ENCODE results near the gene ARG2. TPM values are rescaled to one million over a fixed set of nuclear protein-coding genes. Genes with fewer than 3 reads are reported as not detected.

Gene ARG2
- total and polyA plus RNA-seq, 10 of the 15 experiments (the other 5 are each of a cell fraction or from before 2014, with no cell fraction given): 0.48 to 7.8 (median 1.1) TPM

DNA sequence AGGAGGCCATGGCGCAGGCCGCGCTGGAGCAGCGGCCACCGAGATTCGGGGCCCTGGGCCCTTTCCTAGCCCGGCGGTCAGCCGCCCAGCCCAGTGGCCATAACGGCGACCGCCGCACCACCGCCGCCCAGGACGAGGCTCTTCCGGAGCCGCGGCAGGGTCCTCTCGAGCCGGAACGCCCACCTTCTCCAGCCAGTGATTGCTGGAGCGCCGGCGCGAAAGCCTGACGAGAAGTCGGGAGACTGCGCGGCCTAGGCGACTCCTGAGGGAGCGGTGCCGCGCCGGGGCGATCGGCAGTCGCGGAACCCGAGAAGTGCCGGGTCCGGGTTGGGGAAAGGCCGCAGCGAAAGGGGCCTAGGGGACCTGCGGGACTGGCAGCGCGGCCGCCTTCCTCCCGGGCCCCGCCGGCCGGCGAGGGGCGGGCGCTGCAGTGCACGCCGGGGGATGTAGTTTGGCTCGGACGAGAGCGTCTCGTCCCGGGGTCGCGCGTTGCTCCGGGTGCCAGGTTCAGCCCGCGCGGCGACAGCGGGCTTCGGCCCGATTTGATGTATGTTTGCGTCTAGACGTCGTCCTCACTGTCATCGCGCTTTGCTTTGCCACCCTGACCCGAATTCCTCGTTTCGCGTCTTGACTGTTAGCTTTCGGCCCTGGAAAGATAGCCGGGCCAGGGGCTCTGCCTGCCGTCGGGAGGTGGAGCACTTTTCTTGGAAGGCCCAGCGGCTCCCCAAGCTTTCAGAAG is 54.9 kb downstream of the ARG2 start, which contains the start of gene VTI1B (continued):
- TF ChIP-seq, protein P1, sequence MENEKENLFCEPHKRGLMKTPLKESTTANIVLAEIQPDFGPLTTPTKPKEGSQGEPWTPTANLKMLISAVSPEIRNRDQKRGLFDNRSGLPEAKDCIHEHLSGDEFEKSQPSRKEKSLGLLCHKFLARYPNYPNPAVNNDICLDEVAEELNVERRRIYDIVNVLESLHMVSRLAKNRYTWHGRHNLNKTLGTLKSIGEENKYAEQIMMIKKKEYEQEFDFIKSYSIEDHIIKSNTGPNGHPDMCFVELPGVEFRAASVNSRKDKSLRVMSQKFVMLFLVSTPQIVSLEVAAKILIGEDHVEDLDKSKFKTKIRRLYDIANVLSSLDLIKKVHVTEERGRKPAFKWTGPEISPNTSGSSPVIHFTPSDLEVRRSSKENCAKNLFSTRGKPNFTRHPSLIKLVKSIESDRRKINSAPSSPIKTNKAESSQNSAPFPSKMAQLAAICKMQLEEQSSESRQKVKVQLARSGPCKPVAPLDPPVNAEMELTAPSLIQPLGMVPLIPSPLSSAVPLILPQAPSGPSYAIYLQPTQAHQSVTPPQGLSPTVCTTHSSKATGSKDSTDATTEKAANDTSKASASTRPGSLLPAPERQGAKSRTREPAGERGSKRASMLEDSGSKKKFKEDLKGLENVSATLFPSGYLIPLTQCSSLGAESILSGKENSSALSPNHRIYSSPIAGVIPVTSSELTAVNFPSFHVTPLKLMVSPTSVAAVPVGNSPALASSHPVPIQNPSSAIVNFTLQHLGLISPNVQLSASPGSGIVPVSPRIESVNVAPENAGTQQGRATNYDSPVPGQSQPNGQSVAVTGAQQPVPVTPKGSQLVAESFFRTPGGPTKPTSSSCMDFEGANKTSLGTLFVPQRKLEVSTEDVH (IDR thresholded peaks at IDR 0.05; ENCODE audit: low read depth, partially characterized antibody): no peak
- TF ChIP-seq POLR2AphosphoS2 (IDR thresholded peaks at IDR 0.05; ENCODE audit: low read depth, low read length): peak; percentile 60; the same call in 1 of the 2 replicates
- peak; percentile 82 for TF ChIP-seq SIX5 (IDR thresholded peaks at IDR 0.05; ENCODE audit: low read depth, low read length, severe bottlenecking)
- peak; percentile 74 for TF ChIP-seq RELA (IDR thresholded peaks at IDR 0.05; ENCODE audit: borderline replicate concordance, partially characterized antibody)
- TF ChIP-seq ZNF207 (IDR thresholded peaks at IDR 0.05; ENCODE audit: borderline replicate concordance): peak; percentile 98
- peak; percentile 62 for TF ChIP-seq NR2F1 (conservative IDR thresholded peaks at IDR 0.05)
- TF ChIP-seq PAX8 (IDR thresholded peaks at IDR 0.05): no peak
- TF ChIP-seq EGR1 (IDR thresholded peaks at IDR 0.05; ENCODE audit: borderline replicate concordance in 1 of 2, low read depth in 2 of 2, low read length in 2 of 2): peak in 1 of 2 experiments; percentile 42; a peak in 1 of 3 replicates
- no peak for TF ChIP-seq CBX3 (IDR thresholded peaks at IDR 0.05; ENCODE audit: borderline replicate concordance, low read depth)
- TF ChIP-seq, protein P2, sequence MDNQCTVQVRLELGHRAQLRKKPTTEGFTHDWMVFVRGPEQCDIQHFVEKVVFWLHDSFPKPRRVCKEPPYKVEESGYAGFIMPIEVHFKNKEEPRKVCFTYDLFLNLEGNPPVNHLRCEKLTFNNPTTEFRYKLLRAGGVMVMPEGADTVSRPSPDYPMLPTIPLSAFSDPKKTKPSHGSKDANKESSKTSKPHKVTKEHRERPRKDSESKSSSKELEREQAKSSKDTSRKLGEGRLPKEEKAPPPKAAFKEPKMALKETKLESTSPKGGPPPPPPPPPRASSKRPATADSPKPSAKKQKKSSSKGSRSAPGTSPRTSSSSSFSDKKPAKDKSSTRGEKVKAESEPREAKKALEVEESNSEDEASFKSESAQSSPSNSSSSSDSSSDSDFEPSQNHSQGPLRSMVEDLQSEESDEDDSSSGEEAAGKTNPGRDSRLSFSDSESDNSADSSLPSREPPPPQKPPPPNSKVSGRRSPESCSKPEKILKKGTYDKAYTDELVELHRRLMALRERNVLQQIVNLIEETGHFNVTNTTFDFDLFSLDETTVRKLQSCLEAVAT (IDR thresholded peaks at IDR 0.05): 0 out of 2 replicates have a peak, but pooled peaks have one; percentile 29
- TF ChIP-seq POLR2AphosphoS5 (IDR thresholded peaks at IDR 0.05; ENCODE audit: low read length): peak; percentile 86
- TF ChIP-seq ASH2L (IDR thresholded peaks at IDR 0.05; ENCODE audit: borderline replicate concordance, low read depth): 0 out of 2 replicates have a peak, but pooled peaks have one; percentile 56
- TF ChIP-seq MYB (IDR thresholded peaks at IDR 0.05; ENCODE audit: borderline replicate concordance, low read depth, low read length): peak; percentile 99
- peak; percentile 95 for TF ChIP-seq HCFC1 (IDR thresholded peaks at IDR 0.05; ENCODE audit: low read length)
- TF ChIP-seq, protein P3, sequence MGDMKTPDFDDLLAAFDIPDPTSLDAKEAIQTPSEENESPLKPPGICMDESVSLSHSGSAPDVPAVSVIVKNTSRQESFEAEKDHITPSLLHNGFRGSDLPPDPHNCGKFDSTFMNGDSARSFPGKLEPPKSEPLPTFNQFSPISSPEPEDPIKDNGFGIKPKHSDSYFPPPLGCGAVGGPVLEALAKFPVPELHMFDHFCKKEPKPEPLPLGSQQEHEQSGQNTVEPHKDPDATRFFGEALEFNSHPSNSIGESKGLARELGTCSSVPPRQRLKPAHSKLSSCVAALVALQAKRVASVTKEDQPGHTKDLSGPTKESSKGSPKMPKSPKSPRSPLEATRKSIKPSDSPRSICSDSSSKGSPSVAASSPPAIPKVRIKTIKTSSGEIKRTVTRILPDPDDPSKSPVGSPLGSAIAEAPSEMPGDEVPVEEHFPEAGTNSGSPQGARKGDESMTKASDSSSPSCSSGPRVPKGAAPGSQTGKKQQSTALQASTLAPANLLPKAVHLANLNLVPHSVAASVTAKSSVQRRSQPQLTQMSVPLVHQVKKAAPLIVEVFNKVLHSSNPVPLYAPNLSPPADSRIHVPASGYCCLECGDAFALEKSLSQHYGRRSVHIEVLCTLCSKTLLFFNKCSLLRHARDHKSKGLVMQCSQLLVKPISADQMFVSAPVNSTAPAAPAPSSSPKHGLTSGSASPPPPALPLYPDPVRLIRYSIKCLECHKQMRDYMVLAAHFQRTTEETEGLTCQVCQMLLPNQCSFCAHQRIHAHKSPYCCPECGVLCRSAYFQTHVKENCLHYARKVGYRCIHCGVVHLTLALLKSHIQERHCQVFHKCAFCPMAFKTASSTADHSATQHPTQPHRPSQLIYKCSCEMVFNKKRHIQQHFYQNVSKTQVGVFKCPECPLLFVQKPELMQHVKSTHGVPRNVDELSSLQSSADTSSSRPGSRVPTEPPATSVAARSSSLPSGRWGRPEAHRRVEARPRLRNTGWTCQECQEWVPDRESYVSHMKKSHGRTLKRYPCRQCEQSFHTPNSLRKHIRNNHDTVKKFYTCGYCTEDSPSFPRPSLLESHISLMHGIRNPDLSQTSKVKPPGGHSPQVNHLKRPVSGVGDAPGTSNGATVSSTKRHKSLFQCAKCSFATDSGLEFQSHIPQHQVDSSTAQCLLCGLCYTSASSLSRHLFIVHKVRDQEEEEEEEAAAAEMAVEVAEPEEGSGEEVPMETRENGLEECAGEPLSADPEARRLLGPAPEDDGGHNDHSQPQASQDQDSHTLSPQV (IDR thresholded peaks at IDR 0.05): peak; percentile 99
- TF ChIP-seq TAF1 (IDR thresholded peaks at IDR 0.05; ENCODE audit: borderline replicate concordance, low read depth, low read length): peak; percentile 54; the same call in 1 of the 2 replicates
- TF ChIP-seq EZH2 (IDR thresholded peaks at IDR 0.05; ENCODE audit: borderline replicate concordance, control insufficient read depth, low read depth, low read length): no peak
- peak; percentile 54; the same call in 1 of the 2 replicates for TF ChIP-seq PML (IDR thresholded peaks at IDR 0.05; ENCODE audit: low read length)
- TF ChIP-seq GATAD2B (conservative IDR thresholded peaks at IDR 0.05; ENCODE audit: low read depth): peak; percentile 92
- TF ChIP-seq, protein P4, sequence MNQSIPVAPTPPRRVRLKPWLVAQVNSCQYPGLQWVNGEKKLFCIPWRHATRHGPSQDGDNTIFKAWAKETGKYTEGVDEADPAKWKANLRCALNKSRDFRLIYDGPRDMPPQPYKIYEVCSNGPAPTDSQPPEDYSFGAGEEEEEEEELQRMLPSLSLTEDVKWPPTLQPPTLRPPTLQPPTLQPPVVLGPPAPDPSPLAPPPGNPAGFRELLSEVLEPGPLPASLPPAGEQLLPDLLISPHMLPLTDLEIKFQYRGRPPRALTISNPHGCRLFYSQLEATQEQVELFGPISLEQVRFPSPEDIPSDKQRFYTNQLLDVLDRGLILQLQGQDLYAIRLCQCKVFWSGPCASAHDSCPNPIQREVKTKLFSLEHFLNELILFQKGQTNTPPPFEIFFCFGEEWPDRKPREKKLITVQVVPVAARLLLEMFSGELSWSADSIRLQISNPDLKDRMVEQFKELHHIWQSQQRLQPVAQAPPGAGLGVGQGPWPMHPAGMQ (IDR thresholded peaks at IDR 0.05; ENCODE audit: borderline replicate concordance): peak; percentile 98
